GM19468 (cell line): ENCODE data around the gene PDE10A.
"Not testable (repeated sequence)": the region's sequence is repeated elsewhere in the genome, so short reads cannot be mapped to it uniquely, and the experiment has no call there.

Source experiments
- ATAC-seq: cut with Tn5 transposase; IDR thresholded peaks from one replicate; pipeline ENCODE4 v1.9.1; 2021; ENCODE audit warnings: mild to moderate bottlenecking, moderate library complexity, moderate number of reproducible peaks; ENCODE audit not compliant: unreplicated experiment; ENCODE audit errors: extremely low read depth

Gene PDE10A

GRCh38 chr6:165566088-165566828 is 96.8 kb downstream of the PDE10A start:
- no peak for ATAC-seq

- no peak for ATAC-seq
Observed at GRCh38 chr6:165562421-165563090, 100.5 kb downstream of the PDE10A start.

GRCh38 chr6:165559632-165560031 is 103.4 kb downstream of the PDE10A start:
- no peak for ATAC-seq

GRCh38 chr6:165558097-165558496 is 104.9 kb downstream of the PDE10A start:
- not testable (repeated sequence) for ATAC-seq

GRCh38 chr6:165557674-165558073 is 105.4 kb downstream of the PDE10A start:
- no peak for ATAC-seq

GRCh38 chr6:165556116-165556843 is 106.8 kb downstream of the PDE10A start:
- no peak for ATAC-seq

- not testable (repeated sequence) for ATAC-seq
Observed at GRCh38 chr6:165554644-165555043, 108.4 kb downstream of the PDE10A start.

GRCh38 chr6:165552248-165552736 is 110.7 kb downstream of the PDE10A start:
- no peak for ATAC-seq

- ATAC-seq = no peak
Observed at GRCh38 chr6:165551828-165552227, 111.2 kb downstream of the PDE10A start.

GRCh38 chr6:165548450-165548849 is 114.6 kb downstream of the PDE10A start:
- ATAC-seq = no peak

- ATAC-seq = no peak
Observed at GRCh38 chr6:165545806-165546205, 117.2 kb downstream of the PDE10A start.

GRCh38 chr6:165543781-165544180 is 119.3 kb downstream of the PDE10A start:
- ATAC-seq = no peak

GRCh38 chr6:165536911-165537310 is 126.1 kb downstream of the PDE10A start:
- no peak for ATAC-seq

- no peak for ATAC-seq
Observed at GRCh38 chr6:165519316-165519715, 143.7 kb downstream of the PDE10A start.

- no peak for ATAC-seq
Observed at GRCh38 chr6:165515963-165516624, 146.9 kb downstream of the PDE10A start.

- no peak for ATAC-seq
Observed at GRCh38 chr6:165514621-165515020, 148.4 kb downstream of the PDE10A start.

- peak; percentile 85 for ATAC-seq
Observed at GRCh38 chr6:165511807-165512206, 151.2 kb downstream of the PDE10A start.

- ATAC-seq = no peak
Observed at GRCh38 chr6:165508321-165508869, 154.6 kb downstream of the PDE10A start.

GRCh38 chr6:165506657-165507056 is 156.4 kb downstream of the PDE10A start:
- no peak for ATAC-seq
